ENCODE results near the gene RAB11A. TPM values are rescaled to one million over a fixed set of nuclear protein-coding genes. Genes with fewer than 3 reads are reported as not detected.

The RAB11A gene
- total and polyA plus RNA-seq, 9 of the 15 experiments (the other 6 are each of a cell fraction or from before 2014, with no cell fraction given), result 129 to 369 (median 245) TPM

DNA sequence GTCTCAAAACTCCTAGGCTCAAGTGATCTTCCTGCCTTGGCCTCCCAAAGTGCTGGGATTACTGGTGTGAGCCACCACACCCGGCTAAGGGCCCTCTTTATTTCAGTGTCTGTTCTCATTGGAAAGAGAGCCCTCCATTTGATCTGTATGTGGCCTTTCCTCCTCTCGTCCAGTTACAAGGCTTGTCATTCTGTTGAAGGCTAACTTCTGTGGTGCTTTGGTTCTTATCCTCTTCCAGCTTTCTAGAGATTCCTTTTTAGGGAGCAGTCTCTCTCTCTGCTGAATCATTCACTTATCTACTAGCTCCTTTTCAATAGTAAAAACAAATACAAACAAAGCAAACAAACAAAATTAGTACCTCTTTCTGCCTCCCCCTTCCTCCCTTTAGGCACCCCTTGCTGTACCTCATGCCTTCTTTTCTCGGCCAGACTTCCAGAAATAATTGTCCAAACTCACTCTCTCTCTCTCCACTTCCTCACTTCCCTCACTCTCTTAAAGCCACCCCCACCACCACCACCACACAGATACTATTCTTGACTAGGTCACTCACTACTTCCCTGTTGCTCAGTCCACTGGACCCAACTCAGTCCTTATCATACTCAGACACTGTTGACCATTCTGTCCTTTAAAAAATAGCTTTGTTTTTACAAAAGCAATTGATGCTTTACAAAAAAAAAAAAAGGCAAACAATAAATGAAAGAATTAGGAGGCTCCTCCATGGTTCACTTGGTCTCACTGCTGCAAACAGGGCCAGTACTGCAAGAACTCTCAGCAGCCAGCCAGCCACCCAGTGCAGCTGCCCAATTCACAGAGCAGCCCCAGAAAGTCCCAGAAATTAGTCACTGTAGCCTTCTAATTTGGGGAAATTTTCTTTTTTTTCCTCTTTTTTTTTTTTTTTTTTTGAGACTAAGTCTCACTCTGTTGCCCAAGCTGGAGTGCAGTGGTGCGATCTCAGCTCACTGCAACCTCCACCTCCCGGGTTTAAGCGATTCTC lies 31.7 kb upstream of the RAB11A start (continued):
- TF ChIP-seq, protein P1, sequence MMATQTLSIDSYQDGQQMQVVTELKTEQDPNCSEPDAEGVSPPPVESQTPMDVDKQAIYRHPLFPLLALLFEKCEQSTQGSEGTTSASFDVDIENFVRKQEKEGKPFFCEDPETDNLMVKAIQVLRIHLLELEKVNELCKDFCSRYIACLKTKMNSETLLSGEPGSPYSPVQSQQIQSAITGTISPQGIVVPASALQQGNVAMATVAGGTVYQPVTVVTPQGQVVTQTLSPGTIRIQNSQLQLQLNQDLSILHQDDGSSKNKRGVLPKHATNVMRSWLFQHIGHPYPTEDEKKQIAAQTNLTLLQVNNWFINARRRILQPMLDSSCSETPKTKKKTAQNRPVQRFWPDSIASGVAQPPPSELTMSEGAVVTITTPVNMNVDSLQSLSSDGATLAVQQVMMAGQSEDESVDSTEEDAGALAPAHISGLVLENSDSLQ (IDR thresholded peaks at IDR 0.05), result peak; percentile 46; the same call in 1 of the 2 replicates
- TF ChIP-seq SIN3A (IDR thresholded peaks at IDR 0.05; ENCODE audit: borderline replicate concordance in 2 of 2, control insufficient read depth in 1 of 2, low read depth in 2 of 2, low read length in 2 of 2) (no peak), ZNF696 (CRISPR knock-in tag; conservative IDR thresholded peaks at IDR 0.05) (no peak), MYC (IDR thresholded peaks at IDR 0.05; ENCODE audit: low read depth, low read length) (no peak), MYC (CRISPR knock-in tag; IDR thresholded peaks at IDR 0.05; ENCODE audit: borderline replicate concordance, low read depth) (peak; percentile 63; the same call in 1 of the 2 replicates), CBFB (CRISPR knock-in tag; IDR thresholded peaks at IDR 0.05) (no peak), L3MBTL2 (IDR thresholded peaks at IDR 0.05) (peak; percentile 68), ZNF165 (CRISPR knock-in tag; IDR thresholded peaks at IDR 0.05; ENCODE audit: borderline replicate concordance) (no peak), NEUROD1 (IDR thresholded peaks at IDR 0.05; ENCODE audit: borderline replicate concordance, low read depth, low read length, partially characterized antibody) (peak; percentile 55), CTBP1 (IDR thresholded peaks at IDR 0.05; ENCODE audit: borderline replicate concordance) (peak; percentile 60; the same call in 1 of the 2 replicates), HDGF (IDR thresholded peaks at IDR 0.05) (peak; percentile 89; the same call in 1 of the 2 replicates), TRIM24 (IDR thresholded peaks at IDR 0.05) (peak in 1 of 2 experiments; percentile 72; a peak in 2 of 4 replicates)
- TF ChIP-seq, protein P2, sequence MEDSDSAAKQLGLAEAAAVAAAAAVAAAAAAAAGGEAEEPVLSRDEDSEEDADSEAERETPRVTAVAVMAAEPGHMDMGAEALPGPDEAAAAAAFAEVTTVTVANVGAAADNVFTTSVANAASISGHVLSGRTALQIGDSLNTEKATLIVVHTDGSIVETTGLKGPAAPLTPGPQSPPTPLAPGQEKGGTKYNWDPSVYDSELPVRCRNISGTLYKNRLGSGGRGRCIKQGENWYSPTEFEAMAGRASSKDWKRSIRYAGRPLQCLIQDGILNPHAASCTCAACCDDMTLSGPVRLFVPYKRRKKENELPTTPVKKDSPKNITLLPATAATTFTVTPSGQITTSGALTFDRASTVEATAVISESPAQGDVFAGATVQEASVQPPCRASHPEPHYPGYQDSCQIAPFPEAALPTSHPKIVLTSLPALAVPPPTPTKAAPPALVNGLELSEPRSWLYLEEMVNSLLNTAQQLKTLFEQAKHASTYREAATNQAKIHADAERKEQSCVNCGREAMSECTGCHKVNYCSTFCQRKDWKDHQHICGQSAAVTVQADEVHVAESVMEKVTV (CRISPR knock-in tag; IDR thresholded peaks at IDR 0.05), result no peak
- TF ChIP-seq, protein P3, sequence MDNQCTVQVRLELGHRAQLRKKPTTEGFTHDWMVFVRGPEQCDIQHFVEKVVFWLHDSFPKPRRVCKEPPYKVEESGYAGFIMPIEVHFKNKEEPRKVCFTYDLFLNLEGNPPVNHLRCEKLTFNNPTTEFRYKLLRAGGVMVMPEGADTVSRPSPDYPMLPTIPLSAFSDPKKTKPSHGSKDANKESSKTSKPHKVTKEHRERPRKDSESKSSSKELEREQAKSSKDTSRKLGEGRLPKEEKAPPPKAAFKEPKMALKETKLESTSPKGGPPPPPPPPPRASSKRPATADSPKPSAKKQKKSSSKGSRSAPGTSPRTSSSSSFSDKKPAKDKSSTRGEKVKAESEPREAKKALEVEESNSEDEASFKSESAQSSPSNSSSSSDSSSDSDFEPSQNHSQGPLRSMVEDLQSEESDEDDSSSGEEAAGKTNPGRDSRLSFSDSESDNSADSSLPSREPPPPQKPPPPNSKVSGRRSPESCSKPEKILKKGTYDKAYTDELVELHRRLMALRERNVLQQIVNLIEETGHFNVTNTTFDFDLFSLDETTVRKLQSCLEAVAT (IDR thresholded peaks at IDR 0.05), result peak; percentile 81 to 90
- TF ChIP-seq, protein P4, sequence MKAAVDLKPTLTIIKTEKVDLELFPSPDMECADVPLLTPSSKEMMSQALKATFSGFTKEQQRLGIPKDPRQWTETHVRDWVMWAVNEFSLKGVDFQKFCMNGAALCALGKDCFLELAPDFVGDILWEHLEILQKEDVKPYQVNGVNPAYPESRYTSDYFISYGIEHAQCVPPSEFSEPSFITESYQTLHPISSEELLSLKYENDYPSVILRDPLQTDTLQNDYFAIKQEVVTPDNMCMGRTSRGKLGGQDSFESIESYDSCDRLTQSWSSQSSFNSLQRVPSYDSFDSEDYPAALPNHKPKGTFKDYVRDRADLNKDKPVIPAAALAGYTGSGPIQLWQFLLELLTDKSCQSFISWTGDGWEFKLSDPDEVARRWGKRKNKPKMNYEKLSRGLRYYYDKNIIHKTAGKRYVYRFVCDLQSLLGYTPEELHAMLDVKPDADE (conservative IDR thresholded peaks at IDR 0.05; ENCODE audit: control insufficient read depth, low read depth, low read length), result no peak

All from K562 (cell line).